Measurements from ENCODE around the gene RASA2. TPM values are rescaled to one million over a fixed set of nuclear protein-coding genes. Genes with fewer than 3 reads are reported as not detected.

Gene RASA2
- total RNA-seq, 4 donors from 2014 or later, result 1.9 to 10.6 (median 4.5) TPM

GRCh38 chr3:141459008-141459407 is 27.8 kb upstream of the RASA2 start:
- ATAC-seq (no peak), DNase-seq (no peak)
- no peaks in the 10 kb centered on the region for H3K36me3 ChIP-seq
- H3K27ac ChIP-seq, result no peak overlapping the region
- in situ Hi-C loops (cut with MboI; ENCODE audit: low sequenced_read_pairs in 4 of 4), result loop anchor here in 3 of 4 donors (5.0 to 10.0 kb wide), 3 partner anchors 98 to 154 kb away; no protein-coding TSS in a partner anchor
- H3K27me3 ChIP-seq, result no peaks in the 10 kb centered on the region
- no peak for TF ChIP-seq POLR2A (IDR thresholded peaks at IDR 0.05)
- TF ChIP-seq, protein P1, sequence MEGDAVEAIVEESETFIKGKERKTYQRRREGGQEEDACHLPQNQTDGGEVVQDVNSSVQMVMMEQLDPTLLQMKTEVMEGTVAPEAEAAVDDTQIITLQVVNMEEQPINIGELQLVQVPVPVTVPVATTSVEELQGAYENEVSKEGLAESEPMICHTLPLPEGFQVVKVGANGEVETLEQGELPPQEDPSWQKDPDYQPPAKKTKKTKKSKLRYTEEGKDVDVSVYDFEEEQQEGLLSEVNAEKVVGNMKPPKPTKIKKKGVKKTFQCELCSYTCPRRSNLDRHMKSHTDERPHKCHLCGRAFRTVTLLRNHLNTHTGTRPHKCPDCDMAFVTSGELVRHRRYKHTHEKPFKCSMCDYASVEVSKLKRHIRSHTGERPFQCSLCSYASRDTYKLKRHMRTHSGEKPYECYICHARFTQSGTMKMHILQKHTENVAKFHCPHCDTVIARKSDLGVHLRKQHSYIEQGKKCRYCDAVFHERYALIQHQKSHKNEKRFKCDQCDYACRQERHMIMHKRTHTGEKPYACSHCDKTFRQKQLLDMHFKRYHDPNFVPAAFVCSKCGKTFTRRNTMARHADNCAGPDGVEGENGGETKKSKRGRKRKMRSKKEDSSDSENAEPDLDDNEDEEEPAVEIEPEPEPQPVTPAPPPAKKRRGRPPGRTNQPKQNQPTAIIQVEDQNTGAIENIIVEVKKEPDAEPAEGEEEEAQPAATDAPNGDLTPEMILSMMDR (IDR thresholded peaks at IDR 0.05 in 4 of 5, conservative IDR thresholded peaks at IDR 0.05 in 1 of 5), result no peak
- H3K4me3 ChIP-seq, result no peak overlapping the region
- intact Hi-C loops (cut with DNase I; ENCODE audit: low total_unique reads), result no loop called here
- H3K4me1 ChIP-seq, result peaks cover 7 to 8% of the 10 kb centered on the region in 2 donors
- H3K9me3 ChIP-seq, result no peaks in the 10 kb centered on the region

- peak; percentile 60 to 79 for DNase-seq
- no peak overlapping the region for H3K4me3 ChIP-seq
- peak; percentile 81 to 87 for ATAC-seq
- in situ Hi-C loops (cut with MboI; ENCODE audit: low sequenced_read_pairs in 4 of 4) (loop anchor here in 2 of 4 donors (5.0 kb wide), 1 partner anchor 97 kb away; no protein-coding TSS in a partner anchor), intact Hi-C loops (cut with DNase I; ENCODE audit: low total_unique reads) (loop anchor here (1.0 to 2.0 kb wide), 2 partner anchors 27 to 101 kb away; partner anchors contain the start of gene RASA2)
- H3K36me3 ChIP-seq, result no peaks in the 10 kb centered on the region
- no peak for TF ChIP-seq POLR2A (IDR thresholded peaks at IDR 0.05)
- TF ChIP-seq, protein P1 (IDR thresholded peaks at IDR 0.05 in 4 of 5, conservative IDR thresholded peaks at IDR 0.05 in 1 of 5), result peak; percentile 72 to 91 (median 81)
- H3K4me1 ChIP-seq, result peaks cover under 1 to 4% of the 10 kb centered on the region in 2 donors
- no peaks in the 10 kb centered on the region for H3K27me3 ChIP-seq
- no peaks in the 10 kb centered on the region for H3K9me3 ChIP-seq
- H3K27ac ChIP-seq, result no peak overlapping the region
Measured at GRCh38 chr3:141460097-141460704, 26.6 kb upstream of the RASA2 start.

DNA sequence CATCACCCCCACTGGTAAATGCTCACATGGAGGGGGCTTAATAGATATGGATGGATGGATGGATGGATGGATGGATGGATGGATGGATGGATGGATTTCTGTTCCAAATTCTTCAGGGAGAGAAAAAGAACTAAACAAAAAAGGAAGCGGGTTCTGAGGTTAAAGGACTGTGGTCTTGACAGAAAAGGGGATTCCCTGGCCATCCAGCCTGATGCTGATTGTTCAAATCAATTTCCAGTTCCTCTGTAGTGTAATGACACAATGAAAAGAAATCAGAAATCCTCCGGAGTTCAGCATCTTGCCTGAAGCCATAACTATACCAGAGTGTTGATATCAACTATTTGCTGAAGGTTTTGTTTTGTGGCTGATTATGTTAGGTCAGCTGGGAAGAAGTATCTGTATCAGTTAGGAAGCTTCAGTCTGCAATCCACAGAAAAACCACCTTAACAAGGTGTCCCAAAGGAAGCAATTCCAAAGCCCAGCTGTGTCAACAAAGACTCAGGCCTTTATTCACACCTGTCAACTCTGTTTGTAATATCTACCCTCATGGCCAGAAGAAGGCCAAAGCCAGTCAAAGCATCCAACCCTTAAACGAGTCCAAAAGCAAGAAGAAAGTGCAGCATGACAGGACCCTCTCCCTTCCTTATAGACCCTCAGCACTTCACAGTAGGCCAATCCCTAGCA is 24.5 kb upstream of the RASA2 start:
- DNase-seq (no peak), ATAC-seq (no peak)
- Histone ChIP-seq H3K9me3 (no peaks in the 10 kb centered on the region), H3K4me3 (no peak overlapping the region), H3K4me1 (peaks cover 0 to 4% of the 10 kb centered on the region in 2 donors), H3K36me3 (no peaks in the 10 kb centered on the region), H3K27ac (no peak overlapping the region), H3K27me3 (no peaks in the 10 kb centered on the region)
- in situ Hi-C loops (cut with MboI; ENCODE audit: low sequenced_read_pairs in 4 of 4), result loop anchor here in 2 of 4 donors (5.0 kb wide), 1 partner anchor 95 kb away; no protein-coding TSS in a partner anchor
- intact Hi-C loops (cut with DNase I; ENCODE audit: low total_unique reads), result no loop called here
- no peak for TF ChIP-seq POLR2A (IDR thresholded peaks at IDR 0.05)
- TF ChIP-seq, protein P1 (IDR thresholded peaks at IDR 0.05 in 4 of 5, conservative IDR thresholded peaks at IDR 0.05 in 1 of 5), result no peak

- no peak for DNase-seq
- Histone ChIP-seq H3K27me3 (no peaks in the 10 kb centered on the region), H3K36me3 (no peaks in the 10 kb centered on the region), H3K4me3 (no peak overlapping the region), H3K4me1 (no peaks in the 10 kb centered on the region), H3K27ac (no peak overlapping the region), H3K9me3 (no peaks in the 10 kb centered on the region)
- TF ChIP-seq, protein P1 (IDR thresholded peaks at IDR 0.05 in 4 of 5, conservative IDR thresholded peaks at IDR 0.05 in 1 of 5), result peak in 1 of 5 experiments; percentile 8
- TF ChIP-seq POLR2A (IDR thresholded peaks at IDR 0.05), result no peak
- ATAC-seq, result no peak
- in situ Hi-C loops (cut with MboI; ENCODE audit: low sequenced_read_pairs in 4 of 4), result no loop called here
- intact Hi-C loops (cut with DNase I; ENCODE audit: low total_unique reads), result no loop called here
Measured at GRCh38 chr3:141465221-141465620, 21.6 kb upstream of the RASA2 start.
